Activated CD4-positive, alpha-beta T cell treated with anti-CD3 and anti-CD28 coated beads, Interleukin-2, amount 10 ng/mL, durations not matched to agents 7 days and 5 days (primary cell): ENCODE data around the gene TP73. TPM values are rescaled to one million over a fixed set of nuclear protein-coding genes. Genes with fewer than 3 reads are reported as not detected.
"Not testable (repeated sequence)": the region's sequence is repeated elsewhere in the genome, so short reads cannot be mapped to it uniquely, and the experiment has no call there.

Experiments
- CTCF ChIA-PET: fragments of 350-600 bp; sonication (Branson Sonifier 250); formaldehyde crosslinking; loops from one replicate; lab custom pipeline; 2021; ENCODE audit warnings: antibody characterized with exemption; lab: Charles Lee
- POLR2A ChIA-PET: fragments of 350-600 bp; sonication (Branson Sonifier 250); formaldehyde crosslinking; loops from one replicate; lab custom pipeline; 2021; ENCODE audit warnings: antibody characterized with exemption; lab: Charles Lee
- DNase-seq: peaks from one replicate; pipeline ENCODE4 v3.0.0-alpha.2; 2020
- H3K27ac Mint-ChIP-seq: one replicate; pipeline ENCODE4 v1.8.0; 2021; ENCODE audit warnings: mild to moderate bottlenecking, moderate library complexity, mixed read lengths
- H3K27me3 Mint-ChIP-seq: one replicate; pipeline ENCODE4 v1.8.0; 2021; ENCODE audit warnings: mixed read lengths
- H3K36me3 Mint-ChIP-seq: one replicate; pipeline ENCODE4 v1.8.0; 2021; ENCODE audit warnings: low read depth, mixed read lengths
- H3K4me1 Mint-ChIP-seq: one replicate; pipeline ENCODE4 v1.8.0; 2021; ENCODE audit warnings: mixed read lengths
- H3K4me3 Mint-ChIP-seq: one replicate; pipeline ENCODE4 v1.8.0; 2021; ENCODE audit warnings: mild to moderate bottlenecking, moderate library complexity, mixed read lengths
- H3K9me3 Mint-ChIP-seq: one replicate; pipeline ENCODE4 v1.8.0; 2021; ENCODE audit warnings: mixed read lengths
- total RNA-seq, 2 experiments: library from RNA; stranded (reverse); gene quantifications; one replicate each; pipeline ENCODE4 v1.2.3, GENCODE V29; 2021

TP73 gene
- total RNA-seq, 2 experiments from 2014 or later: 2.0 to 2.5 TPM

DNA sequence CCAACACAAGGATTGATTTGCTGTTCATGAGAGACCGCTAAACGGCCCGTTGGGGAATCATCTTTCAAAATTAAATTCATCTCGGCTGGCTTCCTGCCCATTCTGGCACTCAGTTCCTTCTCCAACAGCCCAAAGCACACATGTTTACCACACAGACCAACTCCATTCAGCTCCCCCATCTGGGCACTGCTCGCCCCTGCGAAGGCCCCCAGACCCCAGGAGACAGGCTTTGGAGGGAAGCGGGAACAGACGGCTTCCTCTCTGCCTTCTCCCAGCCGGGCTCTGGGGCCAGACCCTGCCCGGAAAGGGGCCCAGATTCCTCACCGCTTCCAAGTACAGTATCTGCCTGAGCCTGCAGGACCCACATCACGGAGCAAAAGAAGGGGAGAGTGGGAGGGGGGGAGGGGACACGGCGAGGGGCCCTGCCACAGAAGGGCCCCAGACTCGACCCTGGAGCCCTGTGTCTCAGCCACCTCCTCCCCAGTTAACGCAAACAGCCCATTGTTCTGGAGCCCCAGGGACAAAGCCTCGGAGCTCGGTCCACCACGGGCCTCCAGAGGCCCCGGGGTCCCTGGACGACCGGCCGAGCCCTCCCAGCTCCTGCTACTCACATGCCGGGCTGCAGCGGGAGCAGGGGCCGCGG lies 41.7 kb upstream of the TP73 start:
- Mint-ChIP-seq H3K27me3 (peaks cover 23% of the 10 kb centered on the region), H3K4me1 (peaks cover 3% of the 10 kb centered on the region), H3K4me3 (no peak overlapping the region), H3K9me3 (no peaks in the 10 kb centered on the region), H3K36me3 (no peaks in the 10 kb centered on the region), H3K27ac (no peak overlapping the region)
- POLR2A ChIA-PET: no interaction called here
- CTCF ChIA-PET: no interaction called here
- DNase-seq: no peak

GRCh38 chr1:3611170-3612019 lies 40.9 kb upstream of the TP73 start, which contains the start of gene MEGF6:
Gene MEGF6, minus strand, starts transcription at chr1:3611508. Its CDS starts 240 bp downstream, at chr1:3611268.
- peak; percentile 37 for DNase-seq
- H3K36me3 Mint-ChIP-seq: no peaks in the 10 kb centered on the region
- H3K27me3 Mint-ChIP-seq: peaks cover 23% of the 10 kb centered on the region
- H3K9me3 Mint-ChIP-seq: no peaks in the 10 kb centered on the region
- H3K27ac Mint-ChIP-seq: no peak within 1 kb of the TSS
- H3K4me3 Mint-ChIP-seq: no peak within 1 kb of the TSS
- H3K4me1 Mint-ChIP-seq: peaks cover 3% of the 10 kb centered on the region
- ChIA-PET POLR2A (no interaction called here), CTCF (no interaction called here)

DNA sequence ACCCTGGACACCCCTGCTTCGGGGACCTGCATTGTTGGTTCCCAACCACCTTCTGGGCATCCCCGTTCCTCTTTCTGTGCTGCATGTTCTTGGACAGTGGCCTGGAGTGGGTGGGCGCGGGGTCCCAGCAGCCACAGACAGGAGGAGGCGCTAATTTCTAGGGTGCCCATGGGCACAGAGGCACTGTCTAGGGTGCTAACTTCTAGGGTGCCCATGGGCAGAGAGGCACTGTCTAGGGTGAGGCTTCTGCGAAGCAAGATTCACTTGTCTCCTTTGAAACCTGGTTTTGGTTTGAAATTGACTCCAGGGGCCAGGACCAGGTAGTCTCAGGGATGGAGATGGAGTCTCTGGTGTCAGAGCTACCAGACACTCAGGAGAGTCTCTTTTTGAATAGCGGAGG lies 40.2 kb upstream of the TP73 start:
- DNase-seq: no peak
- no peak overlapping the region for H3K27ac Mint-ChIP-seq
- ChIA-PET POLR2A (no interaction called here), CTCF (no interaction called here)
- H3K9me3 Mint-ChIP-seq: no peaks in the 10 kb centered on the region
- peaks cover 23% of the 10 kb centered on the region for H3K27me3 Mint-ChIP-seq
- no peak overlapping the region for H3K4me3 Mint-ChIP-seq
- peaks cover 3% of the 10 kb centered on the region for H3K4me1 Mint-ChIP-seq
- no peaks in the 10 kb centered on the region for H3K36me3 Mint-ChIP-seq

DNA sequence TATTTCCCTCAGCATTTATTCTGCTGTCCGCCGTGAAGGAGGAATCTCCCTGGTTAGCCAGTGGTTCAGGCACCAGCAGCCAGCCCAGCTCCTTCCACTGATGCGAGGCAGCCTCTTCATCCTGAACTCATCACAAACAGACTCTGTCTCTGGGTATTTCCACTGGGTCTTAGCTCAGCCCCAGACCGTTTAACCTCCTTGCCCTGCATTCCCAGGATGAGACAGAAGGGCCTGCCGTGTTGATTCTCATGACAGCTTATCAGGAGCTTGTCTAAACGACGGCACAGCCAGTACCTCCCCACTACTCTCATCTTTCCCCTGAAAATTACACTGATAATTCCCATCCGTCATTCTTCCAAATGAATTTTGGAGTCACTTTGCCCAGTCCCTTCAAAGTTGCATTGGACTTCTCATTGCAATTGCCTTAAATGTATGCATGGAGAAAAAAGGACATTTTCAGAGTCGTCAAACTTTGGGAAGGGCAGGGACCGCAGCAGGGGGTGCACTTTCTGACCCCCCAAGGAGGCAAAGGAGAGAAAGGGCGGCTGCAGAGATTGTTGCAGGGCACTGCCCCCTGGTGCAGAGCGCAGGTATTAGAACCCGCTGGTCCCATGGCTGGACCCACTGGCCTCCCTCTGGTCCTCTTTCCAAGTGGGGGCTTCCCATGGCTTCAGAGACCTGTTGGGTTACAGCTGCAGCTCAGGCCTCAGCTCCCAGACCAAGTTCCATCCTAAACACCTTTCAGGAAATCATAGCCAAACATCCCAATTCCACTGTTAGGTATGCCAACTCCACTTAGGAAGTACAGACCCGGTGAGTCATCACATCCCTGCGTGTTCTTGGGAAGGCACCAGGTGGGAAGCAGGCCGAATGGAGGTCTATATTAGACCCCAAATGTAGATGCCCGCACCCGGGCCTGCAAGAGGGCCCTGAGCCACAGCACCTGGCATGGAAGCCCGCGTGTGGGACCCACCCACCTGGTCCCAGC lies 37.3 kb upstream of the TP73 start:
- H3K27ac Mint-ChIP-seq: no peak overlapping the region
- H3K4me1 Mint-ChIP-seq: peaks cover 14% of the 10 kb centered on the region
- no peaks in the 10 kb centered on the region for H3K36me3 Mint-ChIP-seq
- DNase-seq: peak; percentile 28
- no peaks in the 10 kb centered on the region for H3K9me3 Mint-ChIP-seq
- H3K27me3 Mint-ChIP-seq: peaks cover 18% of the 10 kb centered on the region
- ChIA-PET POLR2A (interaction anchor here (0.8 kb wide), 1 partner anchor 85 kb away, joined by 3 read pairs; no protein-coding TSS in a partner anchor), CTCF (no interaction called here)
- H3K4me3 Mint-ChIP-seq: no peak overlapping the region

DNA sequence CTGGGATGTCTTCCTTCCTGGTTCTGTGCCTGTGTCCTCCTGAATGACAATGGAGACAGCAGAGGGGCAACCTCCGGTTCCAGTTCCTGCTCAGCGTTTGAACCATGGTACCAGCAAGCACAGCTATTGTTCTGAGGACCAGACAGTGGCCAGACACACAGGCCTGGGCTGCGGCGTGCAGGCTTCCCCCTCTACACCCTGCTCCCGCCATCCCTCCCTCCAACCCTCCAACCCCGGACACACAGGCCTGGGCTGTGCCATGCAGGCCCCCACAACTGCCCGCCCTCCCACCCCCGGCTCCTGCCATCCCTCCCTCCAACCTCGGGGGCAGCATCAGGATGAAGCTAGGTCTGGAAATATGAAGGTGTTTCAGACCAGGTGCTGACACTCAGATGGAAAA lies 35.5 kb upstream of the TP73 start:
- peaks cover 11% of the 10 kb centered on the region for H3K27me3 Mint-ChIP-seq
- DNase-seq: no peak
- H3K9me3 Mint-ChIP-seq: no peaks in the 10 kb centered on the region
- H3K36me3 Mint-ChIP-seq: no peaks in the 10 kb centered on the region
- POLR2A ChIA-PET: no interaction called here
- H3K27ac Mint-ChIP-seq: no peak overlapping the region
- H3K4me3 Mint-ChIP-seq: no peak overlapping the region
- H3K4me1 Mint-ChIP-seq: peaks cover 11% of the 10 kb centered on the region
- CTCF ChIA-PET: interaction anchor here (0.7 to 1.0 kb wide), 2 partner anchors 9 to 154 kb away, joined by 3 read pairs; no protein-coding TSS in a partner anchor

- Mint-ChIP-seq H3K36me3 (no peaks in the 10 kb centered on the region), H3K9me3 (no peaks in the 10 kb centered on the region), H3K4me1 (peaks cover 17% of the 10 kb centered on the region), H3K27me3 (peaks cover 6% of the 10 kb centered on the region), H3K27ac (no peak overlapping the region), H3K4me3 (no peak overlapping the region)
- ChIA-PET CTCF (interaction anchor here (1.0 kb wide), 1 partner anchor 10 kb away, joined by 3 read pairs; no protein-coding TSS in a partner anchor), POLR2A (no interaction called here)
- DNase-seq: no peak
Measured at GRCh38 chr1:3617806-3618345, 34.4 kb upstream of the TP73 start.

DNA sequence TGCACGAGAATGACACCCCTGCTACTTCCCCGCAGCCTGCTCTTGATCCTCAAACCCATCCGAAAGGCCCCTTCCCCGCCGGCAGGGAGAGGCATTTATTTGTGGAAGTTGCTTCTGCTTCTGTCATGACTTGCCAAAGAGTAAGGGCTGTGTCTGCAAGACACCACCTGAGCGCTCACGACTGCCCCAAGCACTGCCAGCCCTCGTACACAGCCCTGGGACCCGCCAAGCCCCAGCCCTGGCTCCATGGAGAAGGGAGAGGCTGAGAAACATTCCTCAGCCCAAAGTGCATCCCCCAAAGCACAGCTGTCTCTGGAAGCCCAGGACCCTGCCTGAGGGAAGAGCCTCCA lies 33.8 kb upstream of the TP73 start:
- POLR2A ChIA-PET: no interaction called here
- Mint-ChIP-seq H3K27ac (no peak overlapping the region), H3K4me3 (no peak overlapping the region), H3K9me3 (no peaks in the 10 kb centered on the region), H3K27me3 (no peaks in the 10 kb centered on the region), H3K4me1 (peaks cover 23% of the 10 kb centered on the region), H3K36me3 (no peaks in the 10 kb centered on the region)
- CTCF ChIA-PET: interaction anchor here (0.7 to 1.7 kb wide), 9 partner anchors 10 to 165 kb away, joined by 3 to 6 read pairs (median 4); no protein-coding TSS in a partner anchor
- DNase-seq: no peak

DNA sequence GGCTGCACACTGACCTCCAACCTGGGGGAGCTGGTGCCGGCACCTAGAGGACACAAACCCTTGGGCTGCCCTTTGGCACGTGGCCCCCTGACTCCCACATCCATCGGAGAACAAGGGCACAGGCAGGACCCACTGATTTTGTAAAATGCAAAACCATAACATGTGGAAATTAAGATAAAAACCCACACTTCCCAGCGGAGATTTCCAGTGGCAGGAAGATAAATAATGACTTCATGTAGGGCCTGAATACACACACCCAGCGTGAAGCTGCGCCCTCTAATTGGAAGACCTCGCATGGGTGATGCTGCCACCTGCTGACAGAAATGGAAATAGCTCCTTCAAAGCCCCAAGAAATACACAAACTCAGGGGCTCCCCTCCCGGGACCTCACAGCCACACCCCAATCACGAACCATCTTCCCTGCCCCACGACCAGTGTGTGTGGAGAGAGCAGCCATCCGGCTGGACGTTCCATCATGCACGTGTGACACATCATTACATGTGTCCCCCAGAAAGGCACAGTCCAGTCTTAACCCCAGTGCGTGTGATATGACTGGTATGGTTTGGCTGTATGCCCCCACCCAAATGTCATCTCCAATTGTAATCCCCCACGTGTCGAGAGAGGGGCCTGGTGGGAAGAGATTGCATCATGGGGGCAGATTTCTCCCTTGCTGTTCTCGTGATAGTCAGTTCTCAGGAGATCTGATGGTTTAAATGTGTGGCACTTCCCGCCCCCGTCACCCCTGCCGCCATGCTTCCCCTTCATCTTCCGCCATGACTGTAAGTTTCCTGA lies 33.2 kb upstream of the TP73 start:
- no peaks in the 10 kb centered on the region for H3K9me3 Mint-ChIP-seq
- ChIA-PET POLR2A (no interaction called here), CTCF (interaction anchor here (0.6 to 1.7 kb wide), 13 partner anchors 9 to 1430 kb away, joined by 3 to 6 read pairs (median 4); no protein-coding TSS in a partner anchor)
- peak; percentile 84 for DNase-seq
- no peak overlapping the region for H3K4me3 Mint-ChIP-seq
- no peaks in the 10 kb centered on the region for H3K36me3 Mint-ChIP-seq
- no peaks in the 10 kb centered on the region for H3K27me3 Mint-ChIP-seq
- peaks cover 29% of the 10 kb centered on the region for H3K4me1 Mint-ChIP-seq
- H3K27ac Mint-ChIP-seq: no peak overlapping the region

DNA sequence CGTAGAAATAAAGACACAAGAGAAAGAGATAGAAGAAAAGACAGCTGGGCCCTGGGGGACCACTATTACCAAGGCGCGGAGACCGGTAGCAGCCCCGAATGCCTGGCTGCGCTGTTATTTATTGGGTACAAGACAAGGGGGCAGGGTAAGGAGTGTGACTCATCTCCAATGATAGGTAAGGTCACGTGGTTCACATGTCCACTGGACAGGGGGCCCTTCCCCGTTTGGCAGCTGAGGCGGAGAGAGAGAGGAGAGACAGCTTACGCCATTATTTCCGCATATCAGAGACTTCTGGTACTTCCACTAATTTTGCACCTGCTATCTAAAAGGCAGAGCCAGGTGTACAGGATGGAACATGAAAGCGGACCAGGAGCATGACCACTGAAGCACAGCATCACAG lies 31.6 kb upstream of the TP73 start:
- Mint-ChIP-seq H3K4me3 (no peak overlapping the region), H3K9me3 (no peaks in the 10 kb centered on the region), H3K4me1 (peaks cover 33% of the 10 kb centered on the region), H3K36me3 (peaks cover 2% of the 10 kb centered on the region), H3K27me3 (no peaks in the 10 kb centered on the region), H3K27ac (no peak overlapping the region)
- CTCF ChIA-PET: interaction anchor here (0.9 to 1.5 kb wide), 4 partner anchors 8 to 56 kb away, joined by 3 to 5 read pairs (median 4); no protein-coding TSS in a partner anchor
- no peak for DNase-seq
- POLR2A ChIA-PET: no interaction called here

GRCh38 chr1:3621151-3621671 lies 31.1 kb upstream of the TP73 start:
- H3K27me3 Mint-ChIP-seq, POLR2A ChIA-PET, H3K9me3 Mint-ChIP-seq, H3K4me3 Mint-ChIP-seq, DNase-seq, H3K27ac Mint-ChIP-seq, H3K36me3 Mint-ChIP-seq: not testable (repeated sequence)
- H3K4me1 Mint-ChIP-seq: peaks cover 38% of the 10 kb centered on the region
- CTCF ChIA-PET: interaction anchor here (1.2 kb wide), 1 partner anchor 9 kb away, joined by 5 read pairs; no protein-coding TSS in a partner anchor

DNA sequence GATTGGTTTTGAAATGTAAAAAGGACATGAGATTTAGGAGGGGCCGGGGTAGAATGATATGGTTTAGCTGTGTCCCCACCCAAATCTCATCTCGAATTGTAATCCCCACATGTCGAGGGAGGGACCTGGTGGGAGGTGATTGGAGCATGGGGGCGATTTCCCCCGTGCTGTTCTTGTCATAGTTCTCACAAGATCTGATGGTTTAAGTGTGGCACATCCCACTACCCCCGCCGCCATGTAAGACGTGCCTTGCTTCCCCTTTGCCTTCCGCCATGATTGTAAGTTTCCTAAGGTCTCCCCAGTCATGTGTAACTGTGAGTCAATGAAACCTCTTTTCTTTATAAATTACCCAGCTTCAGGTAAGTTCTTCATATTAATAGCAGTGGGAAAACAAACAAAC lies 30.2 kb upstream of the TP73 start:
- H3K36me3 Mint-ChIP-seq, POLR2A ChIA-PET, CTCF ChIA-PET, H3K27me3 Mint-ChIP-seq, DNase-seq, H3K4me3 Mint-ChIP-seq, H3K9me3 Mint-ChIP-seq: not testable (repeated sequence)
- Mint-ChIP-seq H3K4me1 (peaks cover 39% of the 10 kb centered on the region), H3K27ac (peak overlapping the region; percentile 50)
